ENCODE results near the gene LAMA2.

The LAMA2 gene

DNA sequence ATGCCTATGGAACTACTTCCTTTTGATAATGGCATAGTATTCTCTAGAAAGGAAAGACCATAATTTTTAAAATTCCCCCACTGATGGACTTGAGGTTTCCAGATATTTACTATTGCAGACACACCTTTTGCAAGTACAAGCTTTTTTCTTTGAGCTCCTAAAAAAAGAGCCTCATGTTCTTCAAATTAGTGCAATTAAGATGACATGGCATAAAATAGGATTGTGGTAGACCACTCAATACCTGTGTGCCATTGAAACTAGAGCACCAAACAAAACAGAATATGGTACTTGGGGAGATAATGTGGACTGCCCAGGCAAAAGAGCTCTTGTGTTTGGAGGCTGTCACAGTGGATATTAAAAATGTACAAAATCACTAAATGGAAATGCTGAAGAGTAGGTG is 19.0 kb upstream of the LAMA2 start:
- no peak for DNase-seq (ENCODE audit: low read depth)
- TF ChIP-seq, protein P1, sequence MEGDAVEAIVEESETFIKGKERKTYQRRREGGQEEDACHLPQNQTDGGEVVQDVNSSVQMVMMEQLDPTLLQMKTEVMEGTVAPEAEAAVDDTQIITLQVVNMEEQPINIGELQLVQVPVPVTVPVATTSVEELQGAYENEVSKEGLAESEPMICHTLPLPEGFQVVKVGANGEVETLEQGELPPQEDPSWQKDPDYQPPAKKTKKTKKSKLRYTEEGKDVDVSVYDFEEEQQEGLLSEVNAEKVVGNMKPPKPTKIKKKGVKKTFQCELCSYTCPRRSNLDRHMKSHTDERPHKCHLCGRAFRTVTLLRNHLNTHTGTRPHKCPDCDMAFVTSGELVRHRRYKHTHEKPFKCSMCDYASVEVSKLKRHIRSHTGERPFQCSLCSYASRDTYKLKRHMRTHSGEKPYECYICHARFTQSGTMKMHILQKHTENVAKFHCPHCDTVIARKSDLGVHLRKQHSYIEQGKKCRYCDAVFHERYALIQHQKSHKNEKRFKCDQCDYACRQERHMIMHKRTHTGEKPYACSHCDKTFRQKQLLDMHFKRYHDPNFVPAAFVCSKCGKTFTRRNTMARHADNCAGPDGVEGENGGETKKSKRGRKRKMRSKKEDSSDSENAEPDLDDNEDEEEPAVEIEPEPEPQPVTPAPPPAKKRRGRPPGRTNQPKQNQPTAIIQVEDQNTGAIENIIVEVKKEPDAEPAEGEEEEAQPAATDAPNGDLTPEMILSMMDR (IDR thresholded peaks at IDR 0.05; ENCODE audit: low read depth, low read length), result no peak
- no peak for TF ChIP-seq MAX (IDR thresholded peaks at IDR 0.05; ENCODE audit: low read depth, low read length)
- no peak for TF ChIP-seq MYC (IDR thresholded peaks at IDR 0.05; ENCODE audit: low read depth, low read length)
- TF ChIP-seq POLR2A (IDR thresholded peaks at IDR 0.05; ENCODE audit: extremely low read depth, insufficient read length), result no peak
- H3K4me3 ChIP-seq (ENCODE audit: low read depth, low read length), result no peak overlapping the region

DNA sequence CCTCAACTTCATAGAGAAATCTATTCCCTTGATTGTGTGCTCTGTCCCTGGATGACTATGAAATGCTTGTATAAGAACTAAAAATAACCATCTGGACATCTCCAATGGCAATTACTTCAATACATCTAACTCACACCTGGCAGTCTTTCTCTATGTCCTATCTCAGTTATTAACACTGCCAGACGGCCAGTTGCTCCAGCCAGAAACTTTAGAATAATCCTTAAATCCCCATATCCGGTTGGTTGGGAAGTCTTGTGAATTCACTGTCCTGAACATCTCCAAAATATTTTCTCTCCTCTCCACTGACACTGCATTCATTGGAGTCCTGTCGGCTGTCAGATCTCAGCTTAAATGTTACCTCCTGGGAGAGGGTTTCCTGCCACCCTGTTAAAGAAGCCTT is 12.2 kb upstream of the LAMA2 start:
- no peak for DNase-seq (ENCODE audit: low read depth)
- H3K4me3 ChIP-seq (ENCODE audit: low read depth, low read length), result no peak overlapping the region
- TF ChIP-seq MAX (IDR thresholded peaks at IDR 0.05; ENCODE audit: low read depth, low read length), result no peak
- no peak for TF ChIP-seq POLR2A (IDR thresholded peaks at IDR 0.05; ENCODE audit: extremely low read depth, insufficient read length)
- TF ChIP-seq, protein P1 (IDR thresholded peaks at IDR 0.05; ENCODE audit: low read depth, low read length), result no peak
- no peak for TF ChIP-seq MYC (IDR thresholded peaks at IDR 0.05; ENCODE audit: low read depth, low read length)

GRCh38 chr6:128874863-128875262 is 8.1 kb upstream of the LAMA2 start:
- no peak overlapping the region for H3K4me3 ChIP-seq (ENCODE audit: low read depth, low read length)
- DNase-seq (ENCODE audit: low read depth), result no peak
- no peak for TF ChIP-seq MYC (IDR thresholded peaks at IDR 0.05; ENCODE audit: low read depth, low read length)
- TF ChIP-seq, protein P1 (IDR thresholded peaks at IDR 0.05; ENCODE audit: low read depth, low read length), result no peak
- TF ChIP-seq POLR2A (IDR thresholded peaks at IDR 0.05; ENCODE audit: extremely low read depth, insufficient read length), result no peak
- no peak for TF ChIP-seq MAX (IDR thresholded peaks at IDR 0.05; ENCODE audit: low read depth, low read length)

DNA sequence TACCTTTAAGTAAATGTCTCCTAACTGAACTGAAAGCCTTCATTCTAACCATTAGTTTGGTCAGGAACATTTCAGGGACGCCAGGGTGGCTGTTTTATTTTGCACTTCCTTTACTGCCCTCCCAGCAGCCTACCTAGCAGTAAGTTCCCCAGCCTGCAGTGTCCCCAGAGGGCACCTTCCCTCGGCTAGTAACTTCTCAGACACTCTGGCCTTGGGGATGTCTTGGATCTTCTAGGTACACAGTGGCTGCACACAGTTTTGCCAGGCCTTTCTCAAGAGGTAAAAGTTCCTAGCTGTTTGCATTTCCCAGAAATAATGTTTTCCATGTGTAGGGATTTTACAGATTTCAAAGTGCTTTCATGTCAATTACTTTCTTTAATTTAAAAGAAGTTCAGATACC is 378 bp upstream of the LAMA2 start:
- TF ChIP-seq, protein P1 (IDR thresholded peaks at IDR 0.05; ENCODE audit: low read depth, low read length), result no peak
- TF ChIP-seq MYC (IDR thresholded peaks at IDR 0.05; ENCODE audit: low read depth, low read length), result no peak
- TF ChIP-seq MAX (IDR thresholded peaks at IDR 0.05; ENCODE audit: low read depth, low read length), result no peak
- peak; percentile 4 for DNase-seq (ENCODE audit: low read depth)
- H3K4me3 ChIP-seq (ENCODE audit: low read depth, low read length), result no peak overlapping the region

DNA sequence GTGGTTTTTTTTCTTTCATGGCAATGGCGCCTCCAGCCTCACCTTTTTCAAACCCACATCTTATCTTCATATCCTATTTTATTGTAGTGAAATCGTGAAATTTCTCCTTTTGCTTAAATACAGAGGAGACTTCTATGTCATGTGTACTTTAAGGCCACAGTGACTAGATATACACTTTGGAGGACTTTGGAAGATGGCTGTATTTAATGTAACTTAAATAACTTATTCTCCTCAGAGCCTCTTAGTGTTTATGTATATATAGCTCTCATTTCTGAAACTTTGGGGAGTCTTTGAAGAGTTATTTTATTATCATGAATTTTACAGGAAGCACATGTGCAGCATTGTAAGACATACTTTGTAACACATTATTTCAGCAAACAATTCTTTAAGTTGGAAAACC is 968 bp downstream of the LAMA2 start:
- DNase-seq (ENCODE audit: low read depth), result no peak
- H3K4me3 ChIP-seq (ENCODE audit: low read depth, low read length), result no peak overlapping the region
- TF ChIP-seq, protein P1 (IDR thresholded peaks at IDR 0.05; ENCODE audit: low read depth, low read length), result no peak
- TF ChIP-seq POLR2A (IDR thresholded peaks at IDR 0.05; ENCODE audit: extremely low read depth, insufficient read length) (no peak), MYC (IDR thresholded peaks at IDR 0.05; ENCODE audit: low read depth, low read length) (no peak), MAX (IDR thresholded peaks at IDR 0.05; ENCODE audit: low read depth, low read length) (no peak)

DNA sequence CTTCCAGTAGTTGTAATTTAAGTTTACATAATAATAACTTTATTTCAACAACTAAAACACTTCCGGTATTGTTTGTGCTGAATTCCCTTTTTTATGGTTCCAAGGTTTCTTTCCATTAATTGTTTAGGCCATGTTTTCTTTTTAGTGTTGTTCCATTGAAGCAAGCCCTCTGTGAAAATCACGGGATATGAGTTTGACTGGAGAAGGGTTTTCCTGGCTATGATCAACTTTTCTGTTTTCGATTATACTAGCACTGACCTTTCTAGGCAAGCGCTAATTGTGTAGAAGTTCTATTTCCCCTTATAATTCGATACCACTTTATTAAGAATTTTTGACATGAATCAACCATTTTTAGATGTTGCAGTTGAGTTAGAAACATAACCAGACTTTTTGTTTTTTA is 2.4 kb downstream of the LAMA2 start:
- DNase-seq (ENCODE audit: low read depth), result no peak
- TF ChIP-seq POLR2A (IDR thresholded peaks at IDR 0.05; ENCODE audit: extremely low read depth, insufficient read length) (no peak), MYC (IDR thresholded peaks at IDR 0.05; ENCODE audit: low read depth, low read length) (no peak), MAX (IDR thresholded peaks at IDR 0.05; ENCODE audit: low read depth, low read length) (no peak)
- TF ChIP-seq, protein P1 (IDR thresholded peaks at IDR 0.05; ENCODE audit: low read depth, low read length), result no peak
- no peak overlapping the region for H3K4me3 ChIP-seq (ENCODE audit: low read depth, low read length)

Measured in NB4 (cell line).